Measurements from ENCODE around the gene TOM1L2.

The TOM1L2 gene

GRCh38 chr17:17938388-17939107 lies 33.7 kb downstream of the TOM1L2 start:
- Histone ChIP-seq H3K4me1 (ENCODE audit: control insufficient read depth, insufficient read depth, low read length) (peaks cover 95% of the 10 kb centered on the region), H3K4me3 (ENCODE audit: low read length) (no peak overlapping the region), H3K9ac (ENCODE audit: low read depth, low read length) (no peak overlapping the region)

GRCh38 chr17:17937958-17938357 lies 34.2 kb downstream of the TOM1L2 start:
- no peak overlapping the region for H3K4me3 ChIP-seq (ENCODE audit: low read length)

More at GRCh38 chr17:17938388-17939107, 33.7 kb downstream of the TOM1L2 start:
- Histone ChIP-seq H3K4me2 (ENCODE audit: low read length) (no peak overlapping the region), H3K36me3 (ENCODE audit: insufficient read depth, low read length) (no peaks in the 10 kb centered on the region), H3K27me3 (ENCODE audit: control insufficient read depth, insufficient read depth, low read length) (no peaks in the 10 kb centered on the region), H3K9me3 (replicated peaks; ENCODE audit: low read length) (no peaks in the 10 kb centered on the region)

GRCh38 chr17:17937201-17937853 lies 34.9 kb downstream of the TOM1L2 start:
- H3K36me3 ChIP-seq (ENCODE audit: insufficient read depth, low read length): no peaks in the 10 kb centered on the region
- no peaks in the 10 kb centered on the region for H3K27me3 ChIP-seq (ENCODE audit: control insufficient read depth, insufficient read depth, low read length)
- H3K4me1 ChIP-seq (ENCODE audit: control insufficient read depth, insufficient read depth, low read length): peaks cover 88% of the 10 kb centered on the region
- no peaks in the 10 kb centered on the region for H3K9me3 ChIP-seq (replicated peaks; ENCODE audit: low read length)
- no peak overlapping the region for H3K4me3 ChIP-seq (ENCODE audit: low read length)
- H3K4me2 ChIP-seq (ENCODE audit: low read length): peak overlapping the region; percentile 4
- H3K9ac ChIP-seq (ENCODE audit: low read depth, low read length): peak overlapping the region; percentile 8

More at GRCh38 chr17:17937958-17938357, 34.2 kb downstream of the TOM1L2 start:
- Histone ChIP-seq H3K9me3 (replicated peaks; ENCODE audit: low read length) (no peaks in the 10 kb centered on the region), H3K27me3 (ENCODE audit: control insufficient read depth, insufficient read depth, low read length) (no peaks in the 10 kb centered on the region), H3K4me1 (ENCODE audit: control insufficient read depth, insufficient read depth, low read length) (peaks cover 94% of the 10 kb centered on the region), H3K9ac (ENCODE audit: low read depth, low read length) (no peak overlapping the region), H3K36me3 (ENCODE audit: insufficient read depth, low read length) (no peaks in the 10 kb centered on the region), H3K4me2 (ENCODE audit: low read length) (no peak overlapping the region)

- Histone ChIP-seq H3K9ac (ENCODE audit: low read depth, low read length) (peak overlapping the region; percentile 44), H3K4me3 (ENCODE audit: low read length) (peak overlapping the region; percentile 17), H3K27me3 (ENCODE audit: control insufficient read depth, insufficient read depth, low read length) (no peaks in the 10 kb centered on the region), H3K9me3 (replicated peaks; ENCODE audit: low read length) (no peaks in the 10 kb centered on the region), H3K4me1 (ENCODE audit: control insufficient read depth, insufficient read depth, low read length) (peaks cover 82% of the 10 kb centered on the region), H3K36me3 (ENCODE audit: insufficient read depth, low read length) (no peaks in the 10 kb centered on the region), H3K4me2 (ENCODE audit: low read length) (peak overlapping the region; percentile 67)
These were observed 36.6 kb downstream of the TOM1L2 start for GRCh38 chr17:17935321-17936271.

- H3K36me3 ChIP-seq (ENCODE audit: insufficient read depth, low read length): no peaks in the 10 kb centered on the region
- H3K9me3 ChIP-seq (replicated peaks; ENCODE audit: low read length): no peaks in the 10 kb centered on the region
- H3K9ac ChIP-seq (ENCODE audit: low read depth, low read length): no peak overlapping the region
- H3K4me3 ChIP-seq (ENCODE audit: low read length): no peak overlapping the region
- H3K27me3 ChIP-seq (ENCODE audit: control insufficient read depth, insufficient read depth, low read length): no peaks in the 10 kb centered on the region
- H3K4me1 ChIP-seq (ENCODE audit: control insufficient read depth, insufficient read depth, low read length): peaks cover 82% of the 10 kb centered on the region
- H3K4me2 ChIP-seq (ENCODE audit: low read length): peak overlapping the region; percentile 49
These were observed 37.4 kb downstream of the TOM1L2 start for GRCh38 chr17:17934806-17935205.

- Histone ChIP-seq H3K9ac (ENCODE audit: low read depth, low read length) (no peak overlapping the region), H3K36me3 (ENCODE audit: insufficient read depth, low read length) (no peaks in the 10 kb centered on the region), H3K4me2 (ENCODE audit: low read length) (no peak overlapping the region), H3K4me3 (ENCODE audit: low read length) (no peak overlapping the region), H3K27me3 (ENCODE audit: control insufficient read depth, insufficient read depth, low read length) (no peaks in the 10 kb centered on the region), H3K4me1 (ENCODE audit: control insufficient read depth, insufficient read depth, low read length) (peaks cover 82% of the 10 kb centered on the region), H3K9me3 (replicated peaks; ENCODE audit: low read length) (no peaks in the 10 kb centered on the region)
These were observed 38.0 kb downstream of the TOM1L2 start for GRCh38 chr17:17934214-17934613.

- Histone ChIP-seq H3K4me1 (ENCODE audit: control insufficient read depth, insufficient read depth, low read length) (peaks cover 82% of the 10 kb centered on the region), H3K9ac (ENCODE audit: low read depth, low read length) (no peak overlapping the region), H3K4me3 (ENCODE audit: low read length) (no peak overlapping the region), H3K36me3 (ENCODE audit: insufficient read depth, low read length) (no peaks in the 10 kb centered on the region), H3K27me3 (ENCODE audit: control insufficient read depth, insufficient read depth, low read length) (no peaks in the 10 kb centered on the region), H3K4me2 (ENCODE audit: low read length) (no peak overlapping the region), H3K9me3 (replicated peaks; ENCODE audit: low read length) (no peaks in the 10 kb centered on the region)
These were observed 38.4 kb downstream of the TOM1L2 start for GRCh38 chr17:17933775-17934174.

- H3K9me3 ChIP-seq (replicated peaks; ENCODE audit: low read length): no peaks in the 10 kb centered on the region
- peaks cover 77% of the 10 kb centered on the region for H3K4me1 ChIP-seq (ENCODE audit: control insufficient read depth, insufficient read depth, low read length)
- H3K27me3 ChIP-seq (ENCODE audit: control insufficient read depth, insufficient read depth, low read length): no peaks in the 10 kb centered on the region
- H3K4me3 ChIP-seq (ENCODE audit: low read length): no peak overlapping the region
- no peak overlapping the region for H3K9ac ChIP-seq (ENCODE audit: low read depth, low read length)
- no peaks in the 10 kb centered on the region for H3K36me3 ChIP-seq (ENCODE audit: insufficient read depth, low read length)
- no peak overlapping the region for H3K4me2 ChIP-seq (ENCODE audit: low read length)
These were observed 41.0 kb downstream of the TOM1L2 start for GRCh38 chr17:17931159-17931558.

GRCh38 chr17:17930674-17931073 lies 41.5 kb downstream of the TOM1L2 start:
- no peak overlapping the region for H3K4me3 ChIP-seq (ENCODE audit: low read length)
- H3K36me3 ChIP-seq (ENCODE audit: insufficient read depth, low read length): no peaks in the 10 kb centered on the region
- no peak overlapping the region for H3K4me2 ChIP-seq (ENCODE audit: low read length)
- no peaks in the 10 kb centered on the region for H3K27me3 ChIP-seq (ENCODE audit: control insufficient read depth, insufficient read depth, low read length)
- no peak overlapping the region for H3K9ac ChIP-seq (ENCODE audit: low read depth, low read length)
- H3K9me3 ChIP-seq (replicated peaks; ENCODE audit: low read length): no peaks in the 10 kb centered on the region
- peaks cover 72% of the 10 kb centered on the region for H3K4me1 ChIP-seq (ENCODE audit: control insufficient read depth, insufficient read depth, low read length)

- peak overlapping the region; percentile 41 for H3K4me2 ChIP-seq (ENCODE audit: low read length)
- no peaks in the 10 kb centered on the region for H3K9me3 ChIP-seq (replicated peaks; ENCODE audit: low read length)
- no peaks in the 10 kb centered on the region for H3K36me3 ChIP-seq (ENCODE audit: insufficient read depth, low read length)
- H3K4me3 ChIP-seq (ENCODE audit: low read length): no peak overlapping the region
- H3K4me1 ChIP-seq (ENCODE audit: control insufficient read depth, insufficient read depth, low read length): peaks cover 66% of the 10 kb centered on the region
- no peak overlapping the region for H3K9ac ChIP-seq (ENCODE audit: low read depth, low read length)
- H3K27me3 ChIP-seq (ENCODE audit: control insufficient read depth, insufficient read depth, low read length): no peaks in the 10 kb centered on the region
These were observed 42.4 kb downstream of the TOM1L2 start for GRCh38 chr17:17929655-17930380.

Measured in skeletal muscle satellite cell (primary cell).